HG03354 (cell line): ENCODE results near the gene CCL15.
"Not testable (repeated sequence)": the region's sequence is repeated elsewhere in the genome, so short reads cannot be mapped to it uniquely, and the experiment has no call there.

Experiments
- ATAC-seq: cut with Tn5 transposase; IDR thresholded peaks from one replicate; pipeline ENCODE4 v1.9.1; 2021; ENCODE audit warnings: mild to moderate bottlenecking; ENCODE audit not compliant: unreplicated experiment, poor library complexity, severe bottlenecking

Gene CCL15, protein sequence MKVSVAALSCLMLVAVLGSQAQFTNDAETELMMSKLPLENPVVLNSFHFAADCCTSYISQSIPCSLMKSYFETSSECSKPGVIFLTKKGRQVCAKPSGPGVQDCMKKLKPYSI

DNA sequence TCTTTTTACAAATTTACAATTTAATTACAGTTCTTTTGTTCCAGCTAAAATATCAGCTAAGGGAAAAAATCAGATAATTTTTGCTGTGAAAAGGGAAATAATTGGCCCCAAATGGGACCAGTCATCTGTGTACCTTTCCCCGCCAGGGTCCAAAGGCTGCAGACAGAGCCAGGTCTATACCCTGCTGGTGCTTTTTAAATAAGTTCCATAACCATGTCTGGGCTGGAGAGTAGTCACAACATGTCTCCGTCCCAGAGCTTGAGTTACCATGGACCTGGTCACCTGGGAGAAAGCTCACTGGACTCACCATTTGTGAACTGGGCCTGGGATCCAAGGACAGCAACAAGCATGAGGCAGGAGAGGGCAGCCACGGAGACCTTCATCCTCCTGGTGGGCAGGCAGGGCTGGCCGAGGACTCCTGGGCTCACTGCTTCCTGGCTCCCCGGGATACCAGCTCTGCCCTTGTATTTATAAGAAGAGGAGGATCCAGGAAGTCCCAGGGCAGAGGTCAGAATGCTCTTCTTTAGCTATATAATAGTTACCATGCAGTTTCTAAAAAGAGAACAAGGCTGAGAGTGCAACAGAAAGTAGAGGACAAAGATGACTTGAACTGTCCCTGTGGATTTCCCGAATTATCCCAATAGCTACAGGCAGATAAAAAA, at the start of gene CCL15:
Gene CCL15, minus strand, starts transcription at position 444 of the 662 bp plus-strand sequence. Its CDS starts 61 bp downstream, at position 383.
- ATAC-seq, result no peak

DNA sequence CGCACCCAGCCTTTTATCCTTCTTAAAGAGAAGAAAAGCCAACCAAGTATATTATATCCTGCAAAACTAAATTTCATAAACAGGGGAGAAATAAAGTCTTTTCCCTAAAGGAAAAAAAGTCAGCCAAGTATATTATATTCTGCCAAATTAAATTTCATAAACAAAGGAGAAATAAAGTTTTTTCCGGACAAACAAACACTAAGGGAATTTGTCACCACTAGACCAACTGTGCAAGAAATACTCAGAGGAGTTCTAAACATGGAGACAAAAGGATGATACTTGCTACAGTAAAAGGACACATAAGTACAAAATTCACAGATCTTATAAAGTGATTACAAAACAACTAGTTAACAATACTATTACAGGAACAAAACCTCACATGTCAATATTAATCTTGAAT, 48.3 kb upstream of the CCL15 start:
- no peak for ATAC-seq

DNA sequence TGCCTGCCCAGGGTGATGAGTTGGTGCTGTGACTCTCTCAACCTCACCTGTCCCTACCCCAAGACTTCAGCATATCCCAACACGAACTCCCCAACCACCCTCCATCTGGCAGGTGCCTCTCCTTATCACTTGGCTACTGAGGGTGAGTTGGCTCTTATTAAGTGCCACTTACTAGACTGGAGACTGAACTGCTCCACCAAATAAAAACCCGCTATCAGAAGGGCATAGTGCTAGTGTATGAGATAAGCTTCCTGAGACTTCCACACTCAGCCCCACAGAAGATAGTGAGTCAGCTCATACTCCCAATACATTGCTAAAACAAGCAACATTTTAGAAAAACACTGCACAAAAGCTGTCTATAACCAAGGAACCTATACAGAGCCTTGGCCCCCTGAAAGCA, 46.7 kb upstream of the CCL15 start:
- ATAC-seq, result no peak

DNA sequence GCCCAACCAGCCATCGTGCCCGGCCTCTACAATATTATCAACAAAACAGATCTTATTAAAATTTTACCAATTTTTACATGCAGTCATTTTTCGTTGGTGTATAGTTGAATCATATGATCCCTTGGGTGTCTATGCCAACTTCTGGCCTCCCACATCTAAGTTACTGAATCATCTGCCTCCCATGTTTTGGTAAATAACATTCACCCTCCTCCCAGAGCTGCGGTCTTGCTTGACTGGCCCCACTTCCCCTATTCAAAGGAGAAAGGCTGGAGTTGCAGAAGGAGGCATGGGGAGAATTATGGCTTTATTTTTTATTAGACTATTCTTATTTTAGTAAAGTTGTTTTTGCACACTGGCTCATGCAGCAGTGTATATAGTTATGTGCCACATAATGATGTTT, 34.9 kb upstream of the CCL15 start:
- ATAC-seq, result no peak

DNA sequence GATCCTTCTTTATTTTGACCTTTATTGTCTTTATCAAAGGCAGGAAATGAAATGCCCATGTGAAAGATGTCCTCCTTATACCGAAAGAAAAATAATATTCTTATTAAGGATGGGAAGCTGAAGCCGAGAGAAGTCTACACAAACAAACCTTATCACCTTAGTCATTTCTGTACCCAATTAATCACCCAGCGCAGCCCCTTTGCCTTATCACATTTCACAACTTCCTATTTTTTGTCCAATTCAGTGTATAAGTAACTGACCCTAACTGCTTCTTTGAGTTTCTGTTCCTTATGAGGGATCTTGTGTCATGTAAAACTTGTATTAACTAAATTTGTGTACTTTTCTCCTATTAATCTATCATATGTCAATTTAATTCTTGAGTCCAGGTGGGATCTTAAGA, 32.8 kb upstream of the CCL15 start:
- no peak for ATAC-seq

DNA sequence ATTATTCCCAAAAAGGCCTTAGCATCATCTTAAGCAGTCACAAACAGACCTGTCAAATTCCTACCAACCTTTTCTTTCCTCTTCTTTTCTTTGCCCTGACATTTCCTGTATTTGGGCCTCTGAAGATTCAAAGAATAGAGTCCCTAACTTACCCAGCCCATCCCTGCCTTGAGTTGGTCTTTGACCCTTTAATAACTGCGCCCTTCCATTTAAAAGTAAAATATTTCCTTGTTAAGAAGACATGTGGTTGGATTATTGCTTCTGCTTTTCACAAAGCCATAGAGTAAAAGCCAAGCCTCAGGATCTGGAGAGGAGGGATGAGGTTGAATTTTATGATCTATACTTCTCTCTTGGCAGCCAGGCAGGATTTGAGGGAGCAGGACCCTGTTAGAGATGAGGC, 29.6 kb upstream of the CCL15 start:
- no peak for ATAC-seq

DNA sequence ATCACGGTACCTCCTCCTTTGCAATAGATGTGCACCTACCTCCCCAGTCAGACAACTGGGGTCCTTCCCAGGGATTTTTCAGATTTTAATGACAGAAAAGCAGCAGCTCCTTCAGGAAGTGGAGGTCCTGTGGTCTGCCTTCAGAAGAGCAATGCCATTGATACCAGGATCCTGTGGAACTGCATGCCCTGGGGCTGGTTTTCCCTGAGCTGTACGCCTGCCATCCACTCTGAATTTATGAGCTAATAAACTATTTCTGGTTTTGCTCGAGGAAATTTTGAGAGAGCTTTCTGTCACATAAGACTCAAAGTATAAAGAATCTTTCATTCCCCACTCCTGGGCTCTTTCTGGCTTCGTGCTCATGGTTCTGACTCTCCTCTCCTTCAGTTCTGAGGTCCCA, 26.4 kb upstream of the CCL15 start:
- ATAC-seq, result no peak

DNA sequence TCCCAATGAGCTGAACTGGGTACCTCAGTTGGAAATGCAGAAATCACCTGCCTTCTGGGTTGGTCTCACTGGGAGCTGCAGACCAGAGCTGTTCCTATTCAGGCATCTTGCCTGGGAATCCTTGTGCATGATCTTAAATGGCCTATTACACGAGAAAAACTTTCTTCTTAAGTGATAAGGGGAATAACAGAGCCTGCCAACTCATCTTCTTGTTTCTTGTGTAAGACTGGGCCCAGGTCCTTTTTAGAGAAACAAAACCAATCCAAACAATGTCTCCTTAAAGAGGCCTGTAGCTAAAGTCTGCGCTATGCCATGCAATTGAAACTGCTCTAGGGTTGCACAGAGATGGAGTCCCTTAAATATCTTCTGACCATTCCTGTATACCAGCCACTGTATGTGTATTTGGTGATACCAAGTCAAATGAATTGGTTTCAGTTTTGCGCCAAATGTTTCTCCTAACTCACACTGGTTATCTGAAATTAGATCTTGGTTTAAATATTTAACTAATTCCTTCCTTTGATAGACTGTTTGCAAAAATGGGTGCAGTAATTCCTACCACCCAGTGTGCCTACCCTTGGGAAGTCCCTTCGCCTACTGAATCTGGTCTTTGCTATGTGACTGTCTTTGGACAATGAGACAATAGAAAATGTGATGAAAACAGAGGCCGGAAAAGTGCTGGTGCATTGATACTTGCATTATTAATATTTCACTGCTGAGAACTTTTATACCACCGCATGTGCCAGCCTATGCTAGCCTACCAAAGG, 22.9 kb upstream of the CCL15 start:
- ATAC-seq, result no peak

DNA sequence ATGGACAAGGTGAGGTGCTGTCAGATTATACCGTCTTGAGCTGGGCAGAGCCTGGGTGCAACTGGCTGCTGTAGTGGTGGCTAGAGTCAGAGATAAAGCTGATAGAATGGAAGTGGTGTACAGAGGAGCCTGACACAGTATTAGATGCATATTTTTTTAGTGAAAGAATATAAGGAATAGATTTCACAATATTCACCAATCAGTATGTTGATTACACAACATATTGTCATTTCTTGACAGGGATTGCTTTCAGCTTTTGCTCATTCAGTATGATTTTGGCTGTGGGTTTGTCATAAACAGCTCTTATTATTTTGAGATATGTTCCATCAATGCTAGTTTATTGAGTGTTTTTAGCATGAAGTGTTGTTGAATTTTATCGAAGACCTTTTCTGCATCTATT, 18.1 kb upstream of the CCL15 start:
- ATAC-seq, result no peak

DNA sequence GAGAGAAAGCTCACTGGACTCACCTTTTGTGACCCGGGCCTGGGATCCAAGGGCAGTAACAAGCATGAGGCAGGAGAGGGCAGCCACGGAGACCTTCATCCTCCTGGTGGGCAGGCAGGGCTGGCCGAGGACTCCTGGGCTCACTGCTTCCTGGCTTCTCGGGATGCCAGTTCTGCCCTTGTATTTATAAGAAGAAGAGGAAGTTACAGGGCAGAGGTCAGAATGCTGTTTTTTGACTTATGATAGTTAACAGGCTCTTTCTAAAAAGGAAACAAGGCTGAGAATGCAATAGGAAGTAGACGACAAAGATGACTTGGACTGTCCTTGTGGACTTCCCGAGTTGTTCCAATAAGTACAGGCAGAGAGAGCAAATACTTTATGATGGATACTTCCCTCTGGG, 16.4 kb upstream of the CCL15 start, which contains the start of gene CCL23:
Gene CCL23, minus strand, starts transcription at position 174 of the 400 bp plus-strand sequence. Its CDS starts 75 bp downstream, at position 99.
- ATAC-seq, result no peak

DNA sequence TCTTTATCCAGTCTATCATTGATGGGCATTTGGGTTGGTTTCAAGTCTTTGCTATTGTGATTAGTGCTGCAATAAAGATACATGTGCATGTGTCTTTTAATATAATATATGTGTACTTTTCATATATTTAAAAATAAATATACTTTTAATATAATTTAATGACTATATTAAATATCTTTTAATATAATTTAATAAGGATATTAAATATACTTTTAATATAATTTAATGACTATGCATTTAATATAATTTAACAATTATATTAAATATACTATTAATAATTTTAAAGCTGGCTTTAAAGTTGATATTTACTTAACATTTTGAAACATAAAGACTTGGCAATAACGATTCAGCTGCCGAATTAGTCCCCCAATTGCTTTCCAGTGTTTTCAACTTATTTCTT, 15.2 kb upstream of the CCL15 start:
- ATAC-seq, result no peak

DNA sequence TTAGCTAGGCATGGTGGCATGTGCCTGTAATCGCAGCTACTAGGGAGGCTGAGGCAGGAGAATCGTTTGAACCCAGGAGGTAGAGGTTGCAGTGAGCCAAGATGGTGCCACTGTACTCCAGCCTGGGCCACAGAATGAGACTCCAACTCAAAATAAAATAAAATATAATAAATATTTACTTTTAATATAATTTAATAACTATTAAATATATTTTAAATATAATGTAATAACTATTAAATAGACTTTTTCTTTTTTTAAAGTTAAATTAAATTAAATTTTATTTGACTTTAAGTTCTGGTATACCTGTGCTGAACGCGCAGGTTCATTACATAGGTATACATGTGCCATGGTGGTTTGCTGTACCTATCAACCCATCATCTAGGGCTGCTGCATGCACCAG, 14.5 kb upstream of the CCL15 start:
- not testable (repeated sequence) for ATAC-seq

DNA sequence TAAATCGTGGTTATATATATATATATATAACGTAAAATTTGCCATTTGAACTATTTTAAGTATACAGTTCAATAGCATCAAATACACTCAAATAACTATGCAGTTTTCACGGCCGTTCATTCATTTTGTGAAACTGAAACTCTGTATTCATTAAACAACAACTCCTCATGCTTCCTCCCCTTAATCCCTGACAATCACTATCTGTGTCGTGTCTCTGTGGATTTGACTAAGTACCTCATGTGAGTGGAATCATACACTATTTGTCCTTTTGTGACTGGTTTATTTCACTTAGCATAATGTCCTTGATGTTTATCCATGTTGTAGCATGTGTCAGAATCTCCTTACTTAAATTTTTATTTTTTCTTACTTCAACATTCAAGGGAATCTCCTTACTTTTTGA, 13.6 kb upstream of the CCL15 start:
- ATAC-seq, result no peak

DNA sequence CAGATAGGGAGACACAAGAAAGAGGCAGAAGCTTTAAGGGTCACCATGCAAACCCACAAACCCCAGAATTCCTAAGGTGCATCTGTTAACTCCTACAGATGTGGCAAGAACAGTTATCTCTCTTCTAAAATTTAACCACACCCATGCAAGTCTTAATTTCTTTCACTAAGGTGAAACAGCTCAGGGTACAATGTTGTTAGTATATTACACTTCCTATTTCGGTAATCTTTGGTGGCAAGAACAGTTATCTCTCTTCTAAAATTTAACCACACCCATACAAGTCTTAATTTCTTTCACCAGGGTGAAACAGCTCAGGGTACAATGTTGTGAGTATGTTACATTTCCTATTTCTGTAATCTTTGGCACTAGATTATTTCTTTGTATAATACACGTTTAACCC, 9.8 kb upstream of the CCL15 start:
- no peak for ATAC-seq

DNA sequence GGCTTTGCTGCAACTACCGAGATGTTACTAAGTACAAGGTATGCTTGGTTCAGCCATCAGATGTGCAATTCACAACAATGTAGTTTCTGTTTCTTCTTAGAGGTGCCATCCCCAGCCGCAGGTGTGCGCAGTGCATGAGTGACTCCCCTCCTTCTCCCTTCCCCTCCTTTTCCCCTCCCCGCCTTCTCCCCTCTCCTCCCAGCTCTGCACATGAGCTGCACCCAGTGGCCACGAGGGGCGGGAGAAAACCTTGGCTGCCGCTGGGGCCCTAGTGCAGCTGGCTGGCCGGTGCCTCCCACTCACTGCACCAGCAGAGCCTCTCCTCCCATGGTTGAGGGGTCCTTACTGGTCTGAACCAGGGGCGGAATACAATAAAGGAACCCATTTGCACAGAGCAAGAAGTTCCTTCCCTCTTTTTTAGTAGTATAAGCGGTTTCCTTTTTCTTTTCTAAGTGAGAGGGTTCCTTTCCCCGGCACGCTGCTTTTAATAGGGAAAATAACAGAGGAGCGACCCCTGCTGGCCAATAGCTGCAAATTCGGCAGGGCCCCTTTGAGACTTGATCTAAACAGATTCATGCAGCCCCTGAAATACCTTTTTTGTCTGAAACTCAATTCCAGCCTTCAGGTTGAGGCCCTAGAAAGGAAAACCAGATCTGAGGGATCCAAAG, 7.8 kb upstream of the CCL15 start:
- no peak for ATAC-seq

DNA sequence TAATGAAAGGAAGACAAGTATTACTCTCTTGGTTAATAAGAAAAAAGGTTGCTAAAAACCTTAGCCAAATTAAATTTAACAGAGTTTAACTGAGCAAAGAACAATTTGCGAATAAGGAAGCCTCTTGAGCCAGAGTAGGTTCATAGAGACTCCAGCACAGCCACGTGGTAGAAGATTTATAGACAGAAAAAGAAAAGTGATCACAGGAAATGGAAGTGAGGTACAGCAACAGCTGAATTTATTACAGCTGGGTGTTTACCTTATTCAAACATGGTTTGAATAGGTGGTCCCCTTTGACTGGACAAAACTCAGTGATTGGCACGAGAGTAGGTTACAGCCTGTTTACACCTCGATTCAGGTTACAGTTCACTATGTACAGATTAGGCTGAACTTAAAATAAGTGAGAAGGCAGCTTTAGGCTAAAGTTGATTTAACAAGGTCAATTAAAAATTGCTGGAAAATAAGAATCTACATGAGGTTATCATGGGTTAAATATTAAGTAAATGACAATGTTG, 3.3 kb upstream of the CCL15 start:
- ATAC-seq, result no peak

DNA sequence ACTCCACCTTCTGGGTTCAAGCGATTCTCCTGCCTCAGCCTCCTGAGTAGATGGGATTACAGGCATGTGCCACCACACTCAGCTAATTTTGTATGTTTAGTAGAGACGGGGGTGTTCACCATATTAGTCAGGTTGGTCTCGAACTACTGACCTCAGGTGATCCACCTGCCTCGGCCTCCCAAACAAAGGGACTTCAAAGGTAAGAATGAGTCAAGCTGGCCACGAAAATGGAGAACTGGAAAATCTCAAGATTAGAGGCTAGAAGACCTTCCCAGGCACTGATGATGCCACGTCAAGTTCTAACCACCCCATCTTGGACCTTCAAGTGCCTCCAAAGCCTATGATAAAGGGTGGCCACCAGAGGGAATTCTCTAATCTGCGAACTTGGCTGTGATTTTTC, 1.3 kb upstream of the CCL15 start:
- ATAC-seq, result no peak

DNA sequence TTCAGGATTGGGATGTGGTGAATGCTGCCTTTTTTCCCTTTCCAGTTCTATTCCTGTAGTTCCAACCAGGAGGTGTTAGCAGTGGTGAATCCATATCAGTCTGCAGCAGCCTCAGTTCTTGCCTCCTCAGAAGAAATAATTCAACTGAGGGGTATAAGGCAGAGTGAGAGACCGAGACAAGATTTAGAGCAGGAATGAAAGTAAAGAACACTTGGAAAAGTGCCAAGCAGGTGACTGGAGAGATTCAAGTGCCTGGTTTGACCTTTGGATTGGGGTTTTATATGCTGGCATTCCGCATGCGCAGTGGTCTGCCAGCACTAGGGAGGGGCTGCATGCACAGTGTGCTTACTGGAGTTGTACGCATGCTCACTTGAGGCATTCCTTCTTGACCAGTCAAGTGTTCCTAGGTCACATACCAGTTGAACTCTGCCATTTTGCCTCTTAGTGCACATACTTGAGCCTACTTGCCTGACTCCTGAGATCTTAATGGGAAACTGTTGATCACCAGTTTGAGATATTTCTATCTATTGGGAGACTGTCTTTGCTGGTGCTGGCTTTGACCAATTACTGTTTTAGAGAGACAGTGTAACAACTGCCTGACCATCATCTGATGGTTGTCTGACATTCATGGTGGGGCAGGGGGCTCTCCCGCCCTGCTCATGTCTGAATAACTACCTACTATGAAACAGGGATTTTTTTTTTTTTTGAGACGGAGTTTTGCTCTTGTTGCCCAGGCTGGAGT, 680 bp upstream of the CCL15 start:
- no peak for ATAC-seq

DNA sequence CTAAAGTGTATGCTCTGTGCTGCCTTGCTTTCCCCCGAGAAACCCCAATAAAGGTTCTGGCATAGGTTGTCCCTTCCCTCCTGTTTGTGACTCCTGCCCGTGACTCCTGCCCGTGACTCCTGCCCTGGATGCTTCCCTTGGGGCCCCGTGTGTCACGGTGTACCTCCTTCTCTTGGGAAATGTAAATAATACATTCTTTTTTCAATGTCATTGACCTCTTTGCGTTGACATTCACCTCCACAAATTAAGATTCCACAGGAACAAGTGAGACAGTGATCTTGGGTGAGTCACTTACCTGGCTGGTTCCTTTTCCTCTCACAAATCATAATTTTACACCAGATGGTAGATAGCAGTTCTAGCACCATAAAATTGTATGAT, 632 bp downstream of the CCL15 start:
- no peak for ATAC-seq

DNA sequence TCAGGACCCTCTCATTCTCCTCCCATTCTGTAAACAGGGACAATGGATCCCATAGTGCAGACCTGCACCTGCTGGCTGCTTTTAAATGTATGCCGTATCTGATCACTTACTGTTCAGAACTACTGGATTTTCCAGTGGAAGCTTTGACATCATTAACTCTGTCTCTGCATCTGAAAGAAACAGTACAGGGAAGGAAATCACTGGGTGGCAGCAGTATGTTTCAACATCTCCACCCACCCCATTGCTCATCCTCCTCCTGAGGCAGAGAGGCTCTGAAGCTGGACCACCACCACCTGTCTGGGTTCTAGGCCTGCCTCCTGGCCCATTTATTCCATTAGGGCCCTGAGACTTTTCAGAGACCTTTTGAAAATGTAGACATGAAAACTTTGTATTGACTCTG, 2.6 kb downstream of the CCL15 start:
- no peak for ATAC-seq
